Measurements from ENCODE around the gene ARHGEF7. TPM values are rescaled to one million over a fixed set of nuclear protein-coding genes. Genes with fewer than 3 reads are reported as not detected.

The ARHGEF7 gene
- total RNA-seq, 1 experiment from 2014 or later: 47.3 TPM

GRCh38 chr13:111175935-111176334 is 60.8 kb downstream of the ARHGEF7 start:
- Mint-ChIP-seq H3K27me3 (ENCODE audit: low read depth) (no peaks in the 10 kb centered on the region), H3K36me3 (peaks cover 10% of the 10 kb centered on the region), H3K27ac (peak overlapping the region; percentile 41), H3K4me3 (no peak overlapping the region), H3K4me1 (peaks cover 22% of the 10 kb centered on the region), H3K9me3 (no peaks in the 10 kb centered on the region)
- CTCF ChIA-PET: interaction anchor here (0.9 kb wide), 1 partner anchor 9 kb away, joined by 3 read pairs; no protein-coding TSS in a partner anchor
- no peak for TF ChIP-seq FOXK1 (CRISPR knock-in tag; IDR thresholded peaks at IDR 0.05)
- TF ChIP-seq ZNF317 (CRISPR knock-in tag; IDR thresholded peaks at IDR 0.05; ENCODE audit: borderline replicate concordance, low read depth): no peak
- no peak for TF ChIP-seq ZNF396 (CRISPR knock-in tag; IDR thresholded peaks at IDR 0.05; ENCODE audit: borderline replicate concordance)
- no peak for TF ChIP-seq ERG (CRISPR knock-in tag; IDR thresholded peaks at IDR 0.05)
- no peak for TF ChIP-seq TP53 (CRISPR knock-in tag; IDR thresholded peaks at IDR 0.05)
- TF ChIP-seq AR (CRISPR knock-in tag; IDR thresholded peaks at IDR 0.05): no peak
- no peak for TF ChIP-seq ZNF512 (CRISPR knock-in tag; IDR thresholded peaks at IDR 0.05; ENCODE audit: borderline replicate concordance)
- no peak for TF ChIP-seq RELA (CRISPR knock-in tag; IDR thresholded peaks at IDR 0.05; ENCODE audit: borderline replicate concordance)
- TF ChIP-seq SOX15 (CRISPR knock-in tag; IDR thresholded peaks at IDR 0.05): no peak
- no peak for TF ChIP-seq HMGXB4 (CRISPR knock-in tag; IDR thresholded peaks at IDR 0.05)
- TF ChIP-seq NFATC4 (CRISPR knock-in tag; IDR thresholded peaks at IDR 0.05): no peak
- ATAC-seq (peak; percentile 59), DNase-seq (ENCODE audit: low spot score) (no peak)
- POLR2A ChIA-PET: no interaction called here

GRCh38 chr13:111176421-111176820 is 61.3 kb downstream of the ARHGEF7 start:
- H3K9me3 Mint-ChIP-seq: no peaks in the 10 kb centered on the region
- no peaks in the 10 kb centered on the region for H3K27me3 Mint-ChIP-seq (ENCODE audit: low read depth)
- DNase-seq (ENCODE audit: low spot score) (no peak), ATAC-seq (no peak)
- H3K27ac Mint-ChIP-seq: peak overlapping the region; percentile 41; the same call in 1 of the 2 replicates
- peaks cover 10% of the 10 kb centered on the region for H3K36me3 Mint-ChIP-seq
- no peak overlapping the region for H3K4me3 Mint-ChIP-seq
- ChIA-PET CTCF (interaction anchor here (0.9 kb wide), 1 partner anchor 8 kb away, joined by 3 read pairs; no protein-coding TSS in a partner anchor), POLR2A (no interaction called here)
- H3K4me1 Mint-ChIP-seq: peaks cover 23% of the 10 kb centered on the region
- TF ChIP-seq SP1 (CRISPR knock-in tag; conservative IDR thresholded peaks at IDR 0.05) (no peak), IRF2 (CRISPR knock-in tag; IDR thresholded peaks at IDR 0.05; ENCODE audit: borderline replicate concordance, low read depth) (no peak), E2F1 (CRISPR knock-in tag; IDR thresholded peaks at IDR 0.05) (no peak), GTF2I (CRISPR knock-in tag; conservative IDR thresholded peaks at IDR 0.05) (no peak), TEAD1 (CRISPR knock-in tag; IDR thresholded peaks at IDR 0.05) (no peak), ZNF219 (CRISPR knock-in tag; IDR thresholded peaks at IDR 0.05; ENCODE audit: borderline replicate concordance) (no peak), MAX (CRISPR knock-in tag; IDR thresholded peaks at IDR 0.05) (no peak), PRDM15 (CRISPR knock-in tag; IDR thresholded peaks at IDR 0.05) (no peak), CREM (CRISPR knock-in tag; IDR thresholded peaks at IDR 0.05) (no peak), ZNF121 (CRISPR knock-in tag; IDR thresholded peaks at IDR 0.05) (no peak), ZNF138 (CRISPR knock-in tag; conservative IDR thresholded peaks at IDR 0.05) (no peak)
